Lower lobe of right lung (tissue), 2 donors: ENCODE measurements around the gene NMB. TPM values are rescaled to one million over a fixed set of nuclear protein-coding genes. Genes with fewer than 3 reads are reported as not detected.

Experiments
- ATAC-seq, 2 donors: fragments of 200-7000 bp; cut with Tn5 transposase; one replicate each; pipeline ENCODE4 v1.9.1; 2020 to 2022; ENCODE audit warnings: mild to moderate bottlenecking in 2 of 2, moderate library complexity in 2 of 2
- DNase-seq: peaks from one replicate; pipeline ENCODE4 v3.0.0-alpha.2; 2020
- H3K27ac ChIP-seq: fragments of 200-600 bp; one replicate; pipeline ENCODE4 v1.8.0; 2022
- H3K27me3 ChIP-seq: fragments of 200-600 bp; one replicate; pipeline ENCODE4 v1.8.0; 2022; ENCODE audit warnings: low read depth
- H3K36me3 ChIP-seq: fragments of 200-600 bp; one replicate; pipeline ENCODE4 v1.8.0; 2022; ENCODE audit warnings: mild to moderate bottlenecking
- H3K4me1 ChIP-seq: fragments of 200-600 bp; one replicate; pipeline ENCODE4 v1.8.0; 2022
- H3K4me3 ChIP-seq: fragments of 200-600 bp; one replicate; pipeline ENCODE4 v1.8.0; 2022; ENCODE audit warnings: mild to moderate bottlenecking
- H3K9me3 ChIP-seq: fragments of 200-600 bp; one replicate; pipeline ENCODE4 v1.8.0; 2022
- intact Hi-C: fragments of 100-400 bp; cut with DNase I; formaldehyde crosslinking; loops from one replicate; pipeline ENCODE4 v1.11.0; 2022
- long read RNA-seq: library from polyadenylated mRNA; unstranded; transcript quantifications from one replicate; pipeline ENCODE4 v2.0.0, GENCODE V29; 2021
- total RNA-seq: library from RNA; stranded (reverse); fragmentation: NEBNext Ultra II Directional; extraction: Animal tissue kit (Norgen Biotek cat#: 25700); gene quantifications from one replicate; pipeline ENCODE4 v1.2.1, GENCODE V29; 2021
- TF ChIP-seq, protein P1 (sequence below): fragments of 200-600 bp; IDR thresholded peaks from one replicate; pipeline ENCODE4 v1.8.0; 2022; ENCODE audit warnings: antibody characterized with exemption, mild to moderate bottlenecking
- donor health status: DM: no; HTN: yes; CAD: no; lungs with severe emphysema.

Gene NMB, protein sequence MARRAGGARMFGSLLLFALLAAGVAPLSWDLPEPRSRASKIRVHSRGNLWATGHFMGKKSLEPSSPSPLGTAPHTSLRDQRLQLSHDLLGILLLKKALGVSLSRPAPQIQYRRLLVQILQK
- total RNA-seq, result 10.4 TPM
- long read RNA-seq, transcript NMB-201 (3 exons, 1,007 nt), result major isoform, 6 of 7 reads
- long read RNA-seq, partial matches to known transcripts, result 0 of 7 reads
- long read RNA-seq, other reads (novel, unspliced or antisense), result 0 of 7 reads

DNA sequence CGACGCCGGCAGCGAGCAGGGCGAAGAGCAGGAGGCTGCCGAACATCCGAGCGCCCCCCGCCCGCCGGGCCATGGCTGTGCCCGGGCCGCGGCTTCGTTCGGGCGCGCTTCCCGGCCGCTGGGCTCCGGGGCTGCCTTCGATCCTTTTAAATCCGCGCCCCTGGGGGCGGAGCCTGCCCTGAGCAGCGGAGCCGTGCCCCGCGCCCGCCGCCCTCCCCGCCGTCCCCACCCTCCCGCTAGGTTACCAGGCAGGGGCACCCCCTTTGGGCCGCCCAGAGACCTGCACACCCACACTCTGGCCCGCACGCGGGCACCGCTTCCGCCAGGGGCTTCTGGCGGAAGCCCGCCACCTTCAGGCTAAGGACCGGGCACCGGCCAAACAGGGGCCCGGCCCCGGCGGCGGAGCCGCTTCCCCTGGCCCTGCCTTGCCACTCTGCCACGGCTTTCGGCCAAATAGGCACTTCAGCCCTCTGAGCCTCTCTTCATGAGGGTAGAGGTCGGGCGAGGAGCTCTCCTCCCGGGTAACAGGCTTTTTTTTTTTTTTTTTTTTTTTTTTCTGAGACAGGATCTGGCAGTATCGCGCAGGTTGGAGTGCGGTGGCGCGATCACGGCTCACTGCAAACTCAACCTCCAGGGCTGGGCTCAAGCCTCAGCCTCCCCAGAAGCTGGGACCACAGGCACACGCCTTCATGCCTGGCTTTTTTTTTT, at the start of gene NMB:
Gene NMB, minus strand, starts transcription at position 120 of the 708 bp plus-strand sequence. Its CDS starts 47 bp downstream, at position 73.
- intact Hi-C loops, result no loop called here
- H3K27ac ChIP-seq, result peak within 1 kb of the TSS; percentile 70
- ATAC-seq, result peak; percentile 80 to 90

DNA sequence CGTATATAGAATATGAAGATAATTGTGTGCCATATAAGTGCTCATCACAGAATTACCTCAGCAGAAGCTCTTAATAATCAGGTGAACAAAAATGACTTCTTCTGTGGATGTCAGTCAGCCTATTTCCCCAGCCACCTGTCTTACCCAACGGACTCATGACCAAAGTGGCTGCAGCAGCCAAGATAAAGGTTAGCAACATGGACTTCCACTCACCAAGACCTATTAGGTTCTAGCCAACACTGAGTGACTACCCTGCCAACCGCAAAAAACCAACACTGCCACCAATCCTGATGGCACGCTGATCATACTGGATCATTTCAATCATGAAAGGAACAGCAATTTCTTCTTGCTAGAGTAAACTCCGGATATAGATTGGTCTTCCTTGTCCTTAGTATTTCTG, 45.8 kb upstream of the NMB start:
- DNase-seq, result no peak
- H3K36me3 ChIP-seq, result peaks cover 2% of the 10 kb centered on the region
- TF ChIP-seq, protein P1, sequence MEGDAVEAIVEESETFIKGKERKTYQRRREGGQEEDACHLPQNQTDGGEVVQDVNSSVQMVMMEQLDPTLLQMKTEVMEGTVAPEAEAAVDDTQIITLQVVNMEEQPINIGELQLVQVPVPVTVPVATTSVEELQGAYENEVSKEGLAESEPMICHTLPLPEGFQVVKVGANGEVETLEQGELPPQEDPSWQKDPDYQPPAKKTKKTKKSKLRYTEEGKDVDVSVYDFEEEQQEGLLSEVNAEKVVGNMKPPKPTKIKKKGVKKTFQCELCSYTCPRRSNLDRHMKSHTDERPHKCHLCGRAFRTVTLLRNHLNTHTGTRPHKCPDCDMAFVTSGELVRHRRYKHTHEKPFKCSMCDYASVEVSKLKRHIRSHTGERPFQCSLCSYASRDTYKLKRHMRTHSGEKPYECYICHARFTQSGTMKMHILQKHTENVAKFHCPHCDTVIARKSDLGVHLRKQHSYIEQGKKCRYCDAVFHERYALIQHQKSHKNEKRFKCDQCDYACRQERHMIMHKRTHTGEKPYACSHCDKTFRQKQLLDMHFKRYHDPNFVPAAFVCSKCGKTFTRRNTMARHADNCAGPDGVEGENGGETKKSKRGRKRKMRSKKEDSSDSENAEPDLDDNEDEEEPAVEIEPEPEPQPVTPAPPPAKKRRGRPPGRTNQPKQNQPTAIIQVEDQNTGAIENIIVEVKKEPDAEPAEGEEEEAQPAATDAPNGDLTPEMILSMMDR, result no peak
- H3K27ac ChIP-seq, result no peak overlapping the region
- H3K27me3 ChIP-seq, result no peaks in the 10 kb centered on the region
- H3K9me3 ChIP-seq, result no peaks in the 10 kb centered on the region
- intact Hi-C loops, result no loop called here
- no peak for ATAC-seq
- peaks cover 36% of the 10 kb centered on the region for H3K4me1 ChIP-seq
- H3K4me3 ChIP-seq, result no peak overlapping the region

More for the DNA sequence above, at the start of gene NMB:
- no peaks in the 10 kb centered on the region for H3K36me3 ChIP-seq
- peaks cover 25% of the 10 kb centered on the region for H3K4me1 ChIP-seq
- H3K27me3 ChIP-seq, result no peaks in the 10 kb centered on the region
- TF ChIP-seq, protein P1, result peak; percentile 56
- peak within 1 kb of the TSS; percentile 68 for H3K4me3 ChIP-seq
- DNase-seq, result peak; percentile 89
- no peaks in the 10 kb centered on the region for H3K9me3 ChIP-seq

DNA sequence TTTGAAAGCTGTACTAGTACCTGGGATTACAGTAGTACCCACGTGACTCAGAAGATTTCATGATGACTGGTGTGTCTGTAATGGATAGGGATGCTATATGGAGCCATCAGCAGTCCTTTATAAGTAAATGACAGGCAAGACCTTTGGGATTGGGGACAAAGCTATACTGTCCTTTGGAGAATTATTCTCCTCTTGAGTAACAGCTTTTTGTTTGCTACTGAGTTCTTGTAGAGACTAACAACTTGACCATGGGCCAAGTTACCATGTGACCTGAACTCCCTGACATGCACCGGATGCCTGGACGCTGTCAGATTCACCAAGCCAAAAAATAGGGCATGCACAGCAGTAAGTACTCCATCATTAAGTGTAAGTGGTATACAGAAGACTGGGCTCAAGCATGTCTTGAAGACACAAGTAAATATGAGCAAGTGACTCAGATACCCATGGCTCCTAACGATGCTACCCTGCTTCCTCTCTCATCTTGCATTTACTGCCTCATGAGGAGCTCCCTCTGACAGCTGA, 45.0 kb upstream of the NMB start:
- peak; percentile 71 to 75 for ATAC-seq
- H3K9me3 ChIP-seq, result no peaks in the 10 kb centered on the region
- intact Hi-C loops, result no loop called here
- H3K4me3 ChIP-seq, result no peak overlapping the region
- DNase-seq, result no peak
- H3K27ac ChIP-seq, result no peak overlapping the region
- H3K36me3 ChIP-seq, result no peaks in the 10 kb centered on the region
- H3K27me3 ChIP-seq, result no peaks in the 10 kb centered on the region
- TF ChIP-seq, protein P1, result no peak
- H3K4me1 ChIP-seq, result peaks cover 44% of the 10 kb centered on the region

DNA sequence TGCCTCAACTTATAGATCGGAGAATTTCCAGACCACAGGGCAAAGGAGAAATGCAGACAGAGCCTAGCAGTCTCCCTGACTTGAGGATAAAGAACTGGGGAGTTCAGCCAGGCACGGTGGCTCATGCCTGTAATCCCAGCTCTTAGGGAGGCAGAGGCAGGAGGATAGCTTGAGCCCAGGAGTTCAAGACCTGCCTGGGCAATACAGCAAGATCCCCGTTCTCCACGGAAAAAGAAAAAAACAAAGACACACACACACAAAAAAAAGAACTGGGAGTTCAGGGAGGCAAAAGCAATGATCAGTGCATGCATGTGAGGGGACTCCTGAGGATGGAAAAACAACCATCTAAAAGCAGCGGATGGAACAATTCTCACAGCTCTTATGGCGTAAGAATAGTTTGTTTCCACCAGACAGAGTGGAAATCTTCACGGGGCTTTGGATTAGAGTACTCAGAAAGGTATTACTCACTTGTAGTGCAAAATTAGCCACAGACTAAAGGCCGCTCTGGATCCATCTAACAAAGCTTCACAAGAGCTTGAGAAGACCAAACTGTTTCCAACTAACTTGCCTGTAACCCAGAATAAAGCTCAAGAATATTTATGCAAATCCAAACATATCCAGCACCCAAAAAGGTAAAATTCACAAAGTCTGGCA, 41.7 kb upstream of the NMB start:
- peaks cover 47% of the 10 kb centered on the region for H3K4me1 ChIP-seq
- TF ChIP-seq, protein P1, result no peak
- ATAC-seq, result no peak
- no peaks in the 10 kb centered on the region for H3K36me3 ChIP-seq
- no peak for DNase-seq
- H3K27me3 ChIP-seq, result no peaks in the 10 kb centered on the region
- no peak overlapping the region for H3K27ac ChIP-seq
- intact Hi-C loops, result no loop called here
- H3K9me3 ChIP-seq, result no peaks in the 10 kb centered on the region
- no peak overlapping the region for H3K4me3 ChIP-seq

DNA sequence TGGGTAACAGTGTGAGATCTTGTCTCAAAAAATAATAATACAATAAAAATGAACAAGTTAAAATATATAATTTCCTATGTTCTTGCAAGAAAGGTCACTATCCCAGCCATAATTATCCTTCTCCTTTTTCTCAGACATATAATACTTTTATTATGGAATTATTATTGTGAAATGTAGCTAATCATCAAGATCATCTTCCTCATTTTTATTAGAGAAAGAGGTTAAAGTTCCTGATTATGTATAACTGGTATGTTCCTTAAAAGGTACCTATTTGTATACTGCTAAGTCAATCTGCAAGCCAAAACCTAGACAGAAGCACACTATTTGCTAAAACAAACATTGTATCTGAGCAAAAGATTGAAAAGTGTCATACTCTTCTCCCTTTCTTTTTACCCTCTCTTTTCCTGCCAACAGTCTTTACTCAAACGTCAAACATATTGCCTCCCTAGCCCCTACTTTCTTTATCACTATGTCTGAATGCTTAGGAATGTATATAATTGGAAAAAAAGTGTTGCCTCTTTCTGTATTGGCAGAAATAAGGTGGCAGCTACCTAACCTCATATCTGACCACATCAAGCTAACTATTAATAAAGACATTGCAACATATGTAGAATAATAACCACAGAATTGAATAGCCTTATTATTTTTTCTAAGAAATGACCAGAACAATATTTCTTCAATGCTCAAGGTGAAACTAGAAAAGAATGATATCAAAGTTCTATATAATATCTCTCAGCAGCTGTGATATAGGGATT, 39.4 kb upstream of the NMB start:
- Histone ChIP-seq H3K9me3 (no peaks in the 10 kb centered on the region), H3K36me3 (no peaks in the 10 kb centered on the region), H3K4me1 (peaks cover 25% of the 10 kb centered on the region), H3K27me3 (no peaks in the 10 kb centered on the region), H3K4me3 (no peak overlapping the region), H3K27ac (no peak overlapping the region)
- intact Hi-C loops, result no loop called here
- ATAC-seq (peak in 1 of 2 donors; percentile 32), DNase-seq (no peak)
- TF ChIP-seq, protein P1, result no peak
